HepG2 (cell line): ENCODE measurements around the gene TBX18. TPM values are rescaled to one million over a fixed set of nuclear protein-coding genes. Genes with fewer than 3 reads are reported as not detected.

ENCODE experiments used
- ATAC-seq: fragments of 200-7000 bp; cut with Tn5 transposase; 3 replicates; pipeline ENCODE4 v1.9.1; 2020; ENCODE audit warnings: mild to moderate bottlenecking, moderate library complexity
- BruUV-seq: library from RNA; stranded (reverse); fragments of 400-500 nt; replicated peaks from 2 replicates; lab custom pipeline; 2021; lab: Mats Ljungman, UMichigan
- CTCF ChIA-PET: fragments of 300-600 bp; formaldehyde crosslinking; extraction: SDS; loops from one replicate; lab custom pipeline; 2021; ENCODE audit warnings: low total read pairs, inconsistent platforms, low intra/inter-chr PET ratio; lab: Yijun Ruan, JAX
- POLR2A ChIA-PET: fragments of 350-600 bp; sonication (Branson Sonifier 250); formaldehyde crosslinking; loops from one replicate; lab custom pipeline; 2020; ENCODE audit warnings: antibody characterized with exemption, inconsistent platforms; lab: Yijun Ruan, JAX
- DNase-seq: peaks from one replicate; pipeline ENCODE4 v3.0.0-alpha.2; 2015; ENCODE audit warnings: low spot score
- FAIRE-seq: peaks from 3 replicates; lab custom pipeline; 2011; peaks lifted over from hg19 to GRCh38; lab: Jason Lieb, UNC
- H2AFZ ChIP-seq: one replicate; pipeline ENCODE4 v1.6.1; 2011; ENCODE audit warnings: low read length, inconsistent platforms
- H3K27ac ChIP-seq: fragments of 300-600 bp; 3 replicates; pipeline ENCODE4 v1.8.0; 2011; ENCODE audit warnings: mixed run types, mild to moderate bottlenecking, mixed read lengths, low read length, inconsistent platforms; ENCODE audit not compliant: insufficient read depth; ENCODE audit errors: extremely low read length
- H3K27me3 ChIP-seq, 2 experiments: fragments of 200-600 bp in 1 of 2; 2 replicates in 1 of 2; 3 replicates in 1 of 2; pipeline versions ENCODE4 v1.6.0 to v1.8.0; 2011; ENCODE audit warnings: low read length in 2 of 2, mild to moderate bottlenecking in 2 of 2, moderate library complexity in 2 of 2, inconsistent platforms in 1 of 2; ENCODE audit not compliant: insufficient read depth in 2 of 2, control insufficient read depth in 1 of 2
- H3K36me3 ChIP-seq, 2 experiments: fragments of 200-600 bp in 1 of 2; replicated peaks in 1 of 2; 2 replicates in 1 of 2; 3 replicates in 1 of 2; pipeline versions ENCODE4 v1.5.1 to v1.8.0; 2011; ENCODE audit warnings: low read length in 2 of 2, inconsistent platforms in 1 of 2; ENCODE audit not compliant: insufficient read depth in 2 of 2, control insufficient read depth in 1 of 2
- H3K4me1 ChIP-seq: 2 replicates; pipeline ENCODE4 v1.5.1; 2012; ENCODE audit warnings: low read length, inconsistent platforms; ENCODE audit not compliant: insufficient read depth
- H3K4me2 ChIP-seq: 2 replicates; pipeline ENCODE4 v1.6.0; 2011; ENCODE audit warnings: low read depth, low read length, inconsistent platforms
- H3K4me3 ChIP-seq, 3 experiments: fragments of 200-600 bp in 1 of 3; sonication (generic), shearing (Covaris generic) in 1 of 3; replicated peaks in 1 of 3; 2 replicates each; pipeline ENCODE4 v1.5.1; 2011 to 2016; ENCODE audit warnings: low read length in 3 of 3, inconsistent platforms in 2 of 3, low read depth in 2 of 3, mild to moderate bottlenecking in 2 of 3, control low read depth in 1 of 3, mixed read lengths in 1 of 3; ENCODE audit not compliant: insufficient read depth in 1 of 3
- H3K79me2 ChIP-seq: one replicate; pipeline ENCODE4 v1.6.1; 2011; ENCODE audit warnings: low read length, inconsistent platforms; ENCODE audit not compliant: insufficient read depth
- H3K9ac ChIP-seq: 2 replicates; pipeline ENCODE4 v1.6.0; 2011; ENCODE audit warnings: mild to moderate bottlenecking, low read depth, low read length, inconsistent platforms; ENCODE audit not compliant: insufficient read depth
- H3K9me3 ChIP-seq: 2 replicates; pipeline ENCODE4 v1.5.1; 2012; ENCODE audit warnings: mild to moderate bottlenecking, low read length
- H4K20me1 ChIP-seq: 2 replicates; pipeline ENCODE4 v1.6.0; 2011; ENCODE audit warnings: inconsistent platforms, mild to moderate bottlenecking, low read length, moderate library complexity; ENCODE audit not compliant: insufficient read depth
- CBX2 ChIP-seq, 2 experiments: fragments of 200-600 bp in 1 of 2; sonication (generic); formaldehyde crosslinking in 1 of 2; IDR thresholded peaks; 2 replicates each; pipeline versions ENCODE4 v1.7.0 to v1.8.1; 2018 to 2022; ENCODE audit warnings: low read depth in 2 of 2, low read length in 1 of 2, mild to moderate bottlenecking in 1 of 2, missing genetic modification reagents in 1 of 2
- CEBPB ChIP-seq: IDR thresholded peaks from 2 replicates; pipeline ENCODE4 v1.6.1; 2011; ENCODE audit warnings: low read depth, low read length, improper control_type of control experiment, borderline replicate concordance
- CREB1 ChIP-seq, 2 experiments: fragments of 450-650 bp in 1 of 2; IDR thresholded peaks; 2 replicates each; pipeline ENCODE4 v1.6.1; 2016 to 2017; ENCODE audit warnings: control low read depth in 1 of 2, mild to moderate bottlenecking in 1 of 2, missing compliant biosample characterization in 1 of 2, missing genetic modification characterization in 1 of 2
- HHEX ChIP-seq: IDR thresholded peaks from 2 replicates; pipeline ENCODE4 v1.6.1; 2016; ENCODE audit warnings: control low read depth
- POGK ChIP-seq: sonication (generic); formaldehyde crosslinking; conservative IDR thresholded peaks from 2 replicates; pipeline ENCODE4 v1.8.0; 2022; ENCODE audit warnings: mild to moderate bottlenecking, moderate library complexity, missing genetic modification reagents
- SAP130 ChIP-seq: IDR thresholded peaks from 2 replicates; pipeline ENCODE4 v1.6.1; 2016; ENCODE audit warnings: low read depth
- SOX6 ChIP-seq, 2 experiments: fragments of 450-650 bp in 1 of 2; sonication (generic) in 1 of 2; formaldehyde crosslinking in 1 of 2; IDR thresholded peaks; 2 replicates each; pipeline versions ENCODE4 v1.4.0 to v1.6.1; 2017 to 2020; ENCODE audit warnings: antibody characterized with exemption in 1 of 2, mild to moderate bottlenecking in 1 of 2, missing genetic modification reagents in 1 of 2
- TAF15 ChIP-seq: fragments of 200-400 bp; formaldehyde crosslinking; IDR thresholded peaks from one replicate; pipeline ENCODE4 v1.6.1; 2018; ENCODE audit warnings: mild to moderate bottlenecking, low read depth, low read length; ENCODE audit not compliant: poor library complexity, severe bottlenecking
- ZMYM3 ChIP-seq: sonication (generic); formaldehyde crosslinking; IDR thresholded peaks from 2 replicates; pipeline ENCODE4 v1.5.1; 2020; ENCODE audit warnings: mild to moderate bottlenecking, missing genetic modification reagents
- ZNF121 ChIP-seq: sonication (generic); formaldehyde crosslinking; IDR thresholded peaks from 2 replicates; pipeline ENCODE4 v1.5.0; 2020; ENCODE audit warnings: mild to moderate bottlenecking, missing genetic modification reagents
- ZNF205 ChIP-seq: IDR thresholded peaks from 2 replicates; pipeline ENCODE4 v1.6.1; 2018; ENCODE audit warnings: missing biosample characterization, missing genetic modification reagents
- ZNF224 ChIP-seq: sonication (generic); formaldehyde crosslinking; IDR thresholded peaks from 2 replicates; pipeline ENCODE4 v1.5.0; 2020; ENCODE audit warnings: mild to moderate bottlenecking, missing genetic modification reagents
- ZNF576 ChIP-seq: sonication (generic); formaldehyde crosslinking; IDR thresholded peaks from 2 replicates; pipeline ENCODE4 v1.4.0; 2020; ENCODE audit warnings: mild to moderate bottlenecking, missing genetic modification reagents
- WGBS: methylation state at CpG from one replicate; pipeline ENCODE4 v1.1.6; 2017; ENCODE audit warnings: low lambda C conversion rate; 5-methylcytosine and 5-hydroxymethylcytosine counted together
- in situ Hi-C: cut with HindIII; loops from 2 replicates; pipeline ENCODE4 v1.10.0; 2017; ENCODE audit warnings: low pct_unique_long_range_greater_than_20kb; ENCODE audit not compliant: extremely low pct_ligation_motif_present
- intact Hi-C: fragments of 100-400 bp; cut with micrococcal nuclease; formaldehyde crosslinking; loops from one replicate; pipeline ENCODE4 v1.10.0; 2022; ENCODE audit not compliant: unreplicated experiment
- polyA plus RNA-seq, 8 experiments: library from polyadenylated mRNA; depleted of rRNA in 3 of 8; stranded (reverse) in 7 of 8; unstranded in 1 of 8; fragments of >200 nt; fragmentation: Illumina TruSeq in 4 of 8; extraction: Trizol in 4 of 8; gene quantifications; 2 replicates each; pipeline versions ENCODE4 v1.2.1 to v1.2.3, GENCODE V29; 2011 to 2016; ENCODE audit warnings: low read depth in 4 of 8, missing spikeins in 1 of 8, mixed read lengths in 1 of 8; ENCODE audit not compliant: insufficient read depth in 1 of 8
- total RNA-seq, 5 experiments: library from RNA; depleted of rRNA; stranded (reverse); fragments of >200 nt; fragmentation: Illumina TruSeq; extraction: Trizol; gene quantifications; 2 replicates each; pipeline ENCODE4 v1.2.3, GENCODE V29; 2016; ENCODE audit warnings: low read depth in 1 of 5

Gene TBX18
- total and polyA plus RNA-seq, 2 of the 13 experiments (the other 11 are each of a cell fraction or from before 2014, with no cell fraction given) = not detected

GRCh38 chr6:84788689-84789088 lies 24.3 kb upstream of the TBX18 start:
- H3K4me2 ChIP-seq = no peak overlapping the region
- no peak overlapping the region for H3K9ac ChIP-seq
- no peaks in the 10 kb centered on the region for H3K36me3 ChIP-seq
- in situ Hi-C loops = no loop called here
- no peak for ATAC-seq
- no peak overlapping the region for H3K27ac ChIP-seq
- no peaks in the 10 kb centered on the region for H3K4me1 ChIP-seq
- H3K9me3 ChIP-seq = no peaks in the 10 kb centered on the region
- WGBS = 2% methylated on average over 2 of the region's 2 CpGs
- H3K4me3 ChIP-seq = no peak overlapping the region
- POLR2A ChIA-PET = no interaction called here
- intact Hi-C loops = no loop called here
- CTCF ChIA-PET = no interaction called here
- TF ChIP-seq ZNF121 (CRISPR knock-in tag) = no peak
- TF ChIP-seq CREB1 (IDR thresholded peaks at IDR 0.05) = peak; percentile 56
- no peak for TF ChIP-seq CREB1 (CRISPR knock-in tag; IDR thresholded peaks at IDR 0.05)
- no peaks in the 10 kb centered on the region for H3K27me3 ChIP-seq
- H3K79me2 ChIP-seq = no peaks in the 10 kb centered on the region
- no peaks in the 10 kb centered on the region for H4K20me1 ChIP-seq
- no peak for FAIRE-seq
- DNase-seq = no peak
- H2AFZ ChIP-seq = no peak overlapping the region
- BruUV-seq = no TSS peak

GRCh38 chr6:84785671-84786070 lies 21.3 kb upstream of the TBX18 start:
- intact Hi-C loops = no loop called here
- no peaks in the 10 kb centered on the region for H3K36me3 ChIP-seq
- no peak for DNase-seq

More at GRCh38 chr6:84785671-84786070, 21.3 kb upstream of the TBX18 start:
- ChIA-PET POLR2A (no interaction called here), CTCF (no interaction called here)
- H3K9ac ChIP-seq = no peak overlapping the region
- BruUV-seq = no TSS peak
- no peaks in the 10 kb centered on the region for H4K20me1 ChIP-seq
- no peaks in the 10 kb centered on the region for H3K4me1 ChIP-seq
- H3K9me3 ChIP-seq = no peaks in the 10 kb centered on the region
- FAIRE-seq = no peak
- in situ Hi-C loops = no loop called here
- no peak overlapping the region for H3K4me2 ChIP-seq
- H3K79me2 ChIP-seq = no peaks in the 10 kb centered on the region
- no peaks in the 10 kb centered on the region for H3K27me3 ChIP-seq
- no peak for ATAC-seq
- H3K4me3 ChIP-seq = no peak overlapping the region
- 5% methylated on average over 1 of the region's 1 CpG for WGBS
- no peak overlapping the region for H3K27ac ChIP-seq
- TF ChIP-seq HHEX (CRISPR knock-in tag) = no peak
- no peak for TF ChIP-seq SAP130 (CRISPR knock-in tag)
- TF ChIP-seq CEBPB = no peak
- TF ChIP-seq POGK (CRISPR knock-in tag) = no peak
- no peak for TF ChIP-seq ZNF224 (CRISPR knock-in tag)
- no peak for TF ChIP-seq ZNF576
- no peak for TF ChIP-seq SOX6 (IDR thresholded peaks at IDR 0.05)
- TF ChIP-seq SOX6 (CRISPR knock-in tag; IDR thresholded peaks at IDR 0.05) = no peak
- no peak for TF ChIP-seq TAF15
- no peak for TF ChIP-seq CBX2 (IDR thresholded peaks at IDR 0.05; ENCODE audit: low read depth, low read length)
- no peak for TF ChIP-seq CBX2 (CRISPR knock-in tag; IDR thresholded peaks at IDR 0.05; ENCODE audit: low read depth)
- no peak for TF ChIP-seq ZMYM3 (CRISPR knock-in tag)
- TF ChIP-seq ZNF205 = no peak
- H2AFZ ChIP-seq = no peak overlapping the region
